SK-N-MC (cell line): ENCODE data around the gene ETV1.

ENCODE experiments used
- DNase-seq: peaks from one replicate; pipeline ENCODE4 v3.0.0-alpha.2; 2011; ENCODE audit warnings: low read depth, low spot score
- H3K27ac ChIP-seq: fragments of 200-600 bp; sonication (generic); 2 replicates; pipeline ENCODE4 v1.5.1; 2016; ENCODE audit warnings: mixed run types
- H3K36me3 ChIP-seq: fragments of 200-600 bp; sonication (generic); 2 replicates; pipeline ENCODE4 v1.6.1; 2017; ENCODE audit warnings: antibody characterized with exemption, low read length, mixed read lengths; ENCODE audit not compliant: insufficient read depth
- H3K4me3 ChIP-seq: fragments of 200-600 bp; sonication (generic); 2 replicates; pipeline ENCODE4 v1.5.1; 2016
- H3K9ac ChIP-seq: fragments of 200-600 bp; sonication (generic); 2 replicates; pipeline ENCODE4 v1.8.0; 2017; ENCODE audit warnings: mixed run types, mixed read lengths; ENCODE audit not compliant: insufficient read length
- H3K9me3 ChIP-seq: fragments of 200-600 bp; sonication (generic); 2 replicates; pipeline ENCODE4 v1.6.1; 2017; ENCODE audit warnings: low read depth, mild to moderate bottlenecking, antibody characterized with exemption, low read length, moderate library complexity, mixed read lengths
- EZH2 ChIP-seq: fragments of 200-600 bp; sonication (generic); IDR thresholded peaks from one replicate; pipeline ENCODE4 v1.6.1; 2017; ENCODE audit warnings: antibody characterized with exemption
- FOXP2 ChIP-seq: optimal IDR thresholded peaks from 2 replicates; pipeline ENCODE3; 2011; ENCODE audit warnings: mild to moderate bottlenecking, moderate library complexity; ENCODE audit not compliant: insufficient read depth; ENCODE audit errors: extremely low read length, control extremely low read depth
- POLR2AphosphoS5 ChIP-seq: IDR thresholded peaks from 2 replicates; pipeline ENCODE4 v1.6.1; 2012; ENCODE audit warnings: mild to moderate bottlenecking, low read depth, low read length, borderline replicate concordance

ETV1 gene

DNA sequence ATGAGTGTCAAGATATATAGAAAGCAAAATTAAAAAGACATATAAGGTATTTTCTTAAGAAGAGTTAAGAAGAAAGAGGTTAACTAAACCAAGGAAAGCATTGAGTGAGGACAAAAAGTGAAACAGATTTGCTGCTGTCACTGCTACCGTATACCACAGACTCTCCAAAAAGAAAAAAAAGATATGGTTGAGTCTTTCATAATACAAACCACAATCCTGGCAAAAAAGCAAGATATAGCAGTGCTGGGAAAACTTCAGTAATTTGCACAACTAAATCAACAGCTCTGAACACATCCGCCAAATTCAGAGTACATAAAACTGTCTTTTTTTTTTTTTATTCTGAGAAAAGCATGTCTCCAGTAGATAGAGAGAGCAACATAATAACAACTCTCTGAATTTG is 114.7 kb downstream of the ETV1 start:
- H3K27ac ChIP-seq = peak overlapping the region; percentile 60; the same call in 1 of the 2 replicates
- no peaks in the 10 kb centered on the region for H3K36me3 ChIP-seq
- no peaks in the 10 kb centered on the region for H3K9me3 ChIP-seq
- peak overlapping the region; percentile 43 for H3K9ac ChIP-seq
- no peak for DNase-seq
- H3K4me3 ChIP-seq = peak overlapping the region; percentile 50
- TF ChIP-seq EZH2 (no peak), POLR2AphosphoS5 (no peak), FOXP2 (no peak)

- H3K9me3 ChIP-seq = no peaks in the 10 kb centered on the region
Measured at GRCh38 chr7:13872709-13873108, 116.8 kb downstream of the ETV1 start.

GRCh38 chr7:13871008-13871407 is 118.5 kb downstream of the ETV1 start:
- H3K9me3 ChIP-seq = no peaks in the 10 kb centered on the region
- H3K9ac ChIP-seq = no peak overlapping the region
- H3K4me3 ChIP-seq = no peak overlapping the region
- no peak for DNase-seq
- H3K36me3 ChIP-seq = no peaks in the 10 kb centered on the region
- TF ChIP-seq EZH2 (no peak), POLR2AphosphoS5 (no peak), FOXP2 (no peak)
- no peak overlapping the region for H3K27ac ChIP-seq

More at GRCh38 chr7:13872709-13873108, 116.8 kb downstream of the ETV1 start:
- Histone ChIP-seq H3K36me3 (no peaks in the 10 kb centered on the region), H3K9ac (no peak overlapping the region), H3K4me3 (no peak overlapping the region), H3K27ac (no peak overlapping the region)
- DNase-seq = no peak
- TF ChIP-seq FOXP2 = no peak
- TF ChIP-seq POLR2AphosphoS5 = no peak
- TF ChIP-seq EZH2 = no peak

DNA sequence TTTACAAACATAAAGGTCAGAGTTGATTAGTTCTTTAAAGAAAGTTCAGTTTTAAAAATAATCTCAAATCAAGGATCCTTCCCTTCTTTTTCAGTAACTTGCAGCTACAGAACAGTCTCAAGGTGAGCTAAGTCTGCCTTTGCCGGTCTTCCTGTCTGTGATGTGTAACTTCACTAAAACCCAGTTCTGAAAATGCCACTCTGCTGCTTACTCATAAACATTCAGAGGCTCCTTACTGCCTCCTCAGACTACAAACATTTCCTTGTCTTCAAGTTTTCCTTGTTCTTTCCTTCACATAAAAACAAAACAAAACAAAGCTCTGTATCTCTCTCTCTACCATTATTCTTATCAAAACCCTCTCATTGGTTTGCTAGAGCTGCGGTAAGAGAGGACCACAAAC is 128.7 kb downstream of the ETV1 start:
- Histone ChIP-seq H3K9ac (no peak overlapping the region), H3K4me3 (no peak overlapping the region), H3K36me3 (no peaks in the 10 kb centered on the region), H3K9me3 (no peaks in the 10 kb centered on the region), H3K27ac (no peak overlapping the region)
- TF ChIP-seq FOXP2 (no peak), EZH2 (no peak), POLR2AphosphoS5 (no peak)
- DNase-seq = no peak

GRCh38 chr7:13856012-13856411 is 133.5 kb downstream of the ETV1 start:
- TF ChIP-seq FOXP2 = no peak
- no peak for TF ChIP-seq EZH2
- no peak for TF ChIP-seq POLR2AphosphoS5
- no peak for DNase-seq
- Histone ChIP-seq H3K9ac (no peak overlapping the region), H3K27ac (no peak overlapping the region), H3K4me3 (no peak overlapping the region), H3K36me3 (no peaks in the 10 kb centered on the region), H3K9me3 (no peaks in the 10 kb centered on the region)

DNA sequence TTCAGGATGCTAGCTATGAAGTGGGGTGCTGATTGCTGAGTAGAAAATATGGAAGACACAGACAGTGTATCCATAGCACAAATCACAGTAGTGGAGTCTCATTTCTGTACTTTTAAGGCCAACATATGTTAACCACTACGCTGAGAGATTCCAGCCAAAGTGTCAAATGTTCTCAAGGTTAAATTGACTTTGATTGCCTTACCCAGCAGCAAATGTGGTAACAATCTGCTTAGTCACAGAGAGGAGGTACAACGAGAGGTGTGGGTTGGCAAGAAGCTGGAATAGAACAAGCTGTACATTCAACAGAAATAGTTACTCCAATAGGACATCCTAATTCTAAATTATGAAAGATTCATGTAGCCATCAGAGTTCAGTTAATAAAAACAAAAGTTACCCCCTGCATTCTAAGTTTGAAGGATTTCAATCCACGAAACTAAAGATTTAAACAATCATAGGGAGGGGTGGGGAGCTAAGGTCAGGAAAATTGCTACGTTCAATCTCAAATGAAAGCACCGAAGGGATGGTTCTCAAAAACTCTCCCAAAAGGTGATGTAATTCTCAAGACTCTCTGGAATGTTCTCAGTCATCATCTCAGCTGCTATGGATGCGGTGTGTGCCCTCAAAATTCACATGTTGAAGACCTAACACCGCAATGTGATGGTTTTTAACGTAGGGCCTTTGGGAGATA is 137.0 kb downstream of the ETV1 start:
- no peak overlapping the region for H3K27ac ChIP-seq
- no peaks in the 10 kb centered on the region for H3K9me3 ChIP-seq
- H3K4me3 ChIP-seq = no peak overlapping the region
- DNase-seq = no peak
- no peaks in the 10 kb centered on the region for H3K36me3 ChIP-seq
- H3K9ac ChIP-seq = no peak overlapping the region
- TF ChIP-seq FOXP2 (no peak), POLR2AphosphoS5 (no peak), EZH2 (no peak)

GRCh38 chr7:13851736-13852135 is 137.7 kb downstream of the ETV1 start:
- H3K36me3 ChIP-seq = no peaks in the 10 kb centered on the region
- TF ChIP-seq EZH2 = no peak
- TF ChIP-seq FOXP2 = peak; percentile 54
- DNase-seq = no peak
- no peak overlapping the region for H3K27ac ChIP-seq
- H3K9ac ChIP-seq = no peak overlapping the region
- H3K9me3 ChIP-seq = no peaks in the 10 kb centered on the region
- H3K4me3 ChIP-seq = no peak overlapping the region

- Histone ChIP-seq H3K36me3 (no peaks in the 10 kb centered on the region), H3K27ac (peak overlapping the region; percentile 99), H3K9ac (peak overlapping the region; percentile 64), H3K4me3 (peak overlapping the region; percentile 69), H3K9me3 (no peaks in the 10 kb centered on the region)
- DNase-seq = peak; percentile 99
- peak; percentile 98 for TF ChIP-seq FOXP2
- TF ChIP-seq EZH2 = no peak
- peak; percentile 56; the same call in 1 of the 2 replicates for TF ChIP-seq POLR2AphosphoS5
Measured at GRCh38 chr7:13850185-13850752, 139.2 kb downstream of the ETV1 start.
